ENCODE measurements around the gene AATF.
A peak's percentile ranks its signal among the peaks of the same experiment; 100 is the strongest.

AATF gene

DNA sequence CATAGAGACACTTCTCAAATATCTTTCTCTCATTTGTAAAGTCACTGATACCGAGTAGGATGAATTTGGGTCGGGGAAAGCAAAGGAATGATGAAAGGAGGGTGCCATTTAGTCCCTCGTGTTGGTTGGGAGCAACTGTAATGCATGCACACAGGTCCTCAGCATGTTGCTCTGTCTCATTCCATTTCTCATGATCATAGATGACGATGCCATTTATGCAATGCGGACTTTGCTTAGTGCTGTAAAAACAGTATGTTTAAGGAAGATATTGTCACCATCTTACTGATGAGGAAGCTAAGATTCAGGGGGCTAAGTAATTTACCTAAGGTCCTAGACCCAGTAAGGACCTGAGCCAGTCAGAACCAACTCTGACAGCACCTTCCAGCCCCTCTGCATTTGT is 100.1 kb downstream of the AATF start:
- Histone ChIP-seq H2BK15ac (replicated peaks; ENCODE audit: low read depth) (no peak overlapping the region), H3K27me3 (ENCODE audit: insufficient read depth, low read length, poor library complexity) (no peaks in the 10 kb centered on the region), H4K5ac (ENCODE audit: low read length) (no peak overlapping the region), H3K4ac (ENCODE audit: low read depth, low read length) (no peak overlapping the region), H3K27ac (ENCODE audit: low read depth, low read length) (no peak overlapping the region), H2BK5ac (ENCODE audit: low read length) (no peak overlapping the region), H3K79me1 (ENCODE audit: low read length) (no peaks in the 10 kb centered on the region), H3K4me3 (ENCODE audit: low read length) (no peak overlapping the region), H3K23ac (ENCODE audit: low read length) (no peak overlapping the region), H3K56ac (ENCODE audit: low read length) (no peak overlapping the region), H4K8ac (ENCODE audit: low read depth, low read length) (no peak overlapping the region), H3K4me2 (ENCODE audit: low read length) (no peak overlapping the region), H2BK120ac (ENCODE audit: low read depth, low read length) (no peak overlapping the region), H2AK5ac (ENCODE audit: low read length) (no peak overlapping the region), H3K36me3 (ENCODE audit: control insufficient read depth, insufficient read depth, low read length) (no peaks in the 10 kb centered on the region), H3K9ac (ENCODE audit: low read length) (no peak overlapping the region), H3K79me2 (ENCODE audit: control insufficient read depth, insufficient read depth, low read length) (no peaks in the 10 kb centered on the region), H3K18ac (ENCODE audit: low read length) (no peak overlapping the region), H3K4me1 (ENCODE audit: control insufficient read depth, low read depth, low read length) (no peaks in the 10 kb centered on the region)
- DNase-seq: no peak
- WGBS (ENCODE audit: extremely low coverage, insufficient coverage, low lambda C conversion rate): no CpG with 5 or more reads among the region's 5 CpGs

DNA sequence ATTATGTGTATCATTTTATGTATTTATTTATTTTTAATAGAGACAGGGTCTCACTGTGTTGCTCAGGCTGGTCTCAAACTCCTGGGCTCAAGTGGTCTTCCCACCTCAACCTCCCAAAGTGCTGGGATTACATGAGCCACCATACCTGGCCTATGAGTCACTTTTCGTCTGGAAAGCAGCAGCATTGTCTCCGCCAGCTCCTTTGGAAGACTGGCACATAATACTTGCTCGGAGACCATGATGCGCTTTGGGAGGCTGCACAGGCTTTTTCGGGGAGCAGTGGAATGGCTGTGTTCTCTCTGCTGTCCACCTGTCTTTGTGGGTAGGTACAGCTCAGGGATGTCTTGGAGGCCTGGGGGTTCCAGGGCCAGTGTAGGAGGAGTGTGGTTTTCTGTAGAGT is 102.2 kb downstream of the AATF start:
- Histone ChIP-seq H3K9ac (ENCODE audit: low read length) (no peak overlapping the region), H3K36me3 (ENCODE audit: control insufficient read depth, insufficient read depth, low read length) (peaks cover 1% of the 10 kb centered on the region), H3K79me2 (ENCODE audit: control insufficient read depth, insufficient read depth, low read length) (no peaks in the 10 kb centered on the region), H3K27ac (ENCODE audit: low read depth, low read length) (no peak overlapping the region), H3K4ac (ENCODE audit: low read depth, low read length) (no peak overlapping the region), H3K4me3 (ENCODE audit: low read length) (no peak overlapping the region), H2BK120ac (ENCODE audit: low read depth, low read length) (no peak overlapping the region), H3K23ac (ENCODE audit: low read length) (no peak overlapping the region), H2AK5ac (ENCODE audit: low read length) (no peak overlapping the region), H3K4me1 (ENCODE audit: control insufficient read depth, low read depth, low read length) (no peaks in the 10 kb centered on the region), H2BK15ac (replicated peaks; ENCODE audit: low read depth) (no peak overlapping the region), H3K79me1 (ENCODE audit: low read length) (no peaks in the 10 kb centered on the region), H3K18ac (ENCODE audit: low read length) (no peak overlapping the region), H4K5ac (ENCODE audit: low read length) (no peak overlapping the region), H4K8ac (ENCODE audit: low read depth, low read length) (no peak overlapping the region), H3K56ac (ENCODE audit: low read length) (no peak overlapping the region), H3K4me2 (ENCODE audit: low read length) (no peak overlapping the region), H3K27me3 (ENCODE audit: insufficient read depth, low read length, poor library complexity) (no peaks in the 10 kb centered on the region), H2BK5ac (ENCODE audit: low read length) (no peak overlapping the region)
- DNase-seq: peak; percentile 79
- no CpG with 5 or more reads among the region's 5 CpGs for WGBS (ENCODE audit: extremely low coverage, insufficient coverage, low lambda C conversion rate)

DNA sequence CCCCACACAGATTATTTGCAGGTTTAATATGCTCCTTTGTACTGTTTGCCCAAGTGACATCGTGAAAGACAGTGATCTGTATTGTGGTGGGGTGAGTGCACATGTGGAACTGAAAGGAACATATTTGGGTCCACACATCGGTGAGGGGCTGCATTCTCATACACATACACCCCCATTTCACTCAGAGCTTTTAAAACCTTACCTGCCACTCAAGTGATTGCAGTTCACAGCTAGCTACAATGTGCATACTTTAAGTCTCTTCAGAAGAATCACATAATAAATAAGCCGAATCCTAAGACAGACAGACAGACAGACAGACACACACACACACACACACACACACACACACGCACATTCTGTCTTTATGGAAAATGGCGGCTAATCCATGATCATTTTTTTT is 102.6 kb downstream of the AATF start:
- H3K4me3 ChIP-seq (ENCODE audit: low read length): no peak overlapping the region
- no peak overlapping the region for H3K18ac ChIP-seq (ENCODE audit: low read length)
- no peak overlapping the region for H3K56ac ChIP-seq (ENCODE audit: low read length)
- no peak overlapping the region for H4K5ac ChIP-seq (ENCODE audit: low read length)
- no peaks in the 10 kb centered on the region for H3K79me2 ChIP-seq (ENCODE audit: control insufficient read depth, insufficient read depth, low read length)
- H4K8ac ChIP-seq (ENCODE audit: low read depth, low read length): no peak overlapping the region
- H3K27me3 ChIP-seq (ENCODE audit: insufficient read depth, low read length, poor library complexity): no peaks in the 10 kb centered on the region
- H3K79me1 ChIP-seq (ENCODE audit: low read length): no peaks in the 10 kb centered on the region
- H3K4ac ChIP-seq (ENCODE audit: low read depth, low read length): no peak overlapping the region
- H3K27ac ChIP-seq (ENCODE audit: low read depth, low read length): no peak overlapping the region
- no peak overlapping the region for H3K23ac ChIP-seq (ENCODE audit: low read length)
- no peak overlapping the region for H3K4me2 ChIP-seq (ENCODE audit: low read length)
- no peak for DNase-seq
- H2BK5ac ChIP-seq (ENCODE audit: low read length): no peak overlapping the region
- no CpG with 5 or more reads among the region's 5 CpGs for WGBS (ENCODE audit: extremely low coverage, insufficient coverage, low lambda C conversion rate)
- no peak overlapping the region for H2BK120ac ChIP-seq (ENCODE audit: low read depth, low read length)
- H2BK15ac ChIP-seq (replicated peaks; ENCODE audit: low read depth): no peak overlapping the region
- no peaks in the 10 kb centered on the region for H3K4me1 ChIP-seq (ENCODE audit: control insufficient read depth, low read depth, low read length)
- peaks cover 1% of the 10 kb centered on the region for H3K36me3 ChIP-seq (ENCODE audit: control insufficient read depth, insufficient read depth, low read length)
- H2AK5ac ChIP-seq (ENCODE audit: low read length): no peak overlapping the region
- H3K9ac ChIP-seq (ENCODE audit: low read length): no peak overlapping the region

DNA sequence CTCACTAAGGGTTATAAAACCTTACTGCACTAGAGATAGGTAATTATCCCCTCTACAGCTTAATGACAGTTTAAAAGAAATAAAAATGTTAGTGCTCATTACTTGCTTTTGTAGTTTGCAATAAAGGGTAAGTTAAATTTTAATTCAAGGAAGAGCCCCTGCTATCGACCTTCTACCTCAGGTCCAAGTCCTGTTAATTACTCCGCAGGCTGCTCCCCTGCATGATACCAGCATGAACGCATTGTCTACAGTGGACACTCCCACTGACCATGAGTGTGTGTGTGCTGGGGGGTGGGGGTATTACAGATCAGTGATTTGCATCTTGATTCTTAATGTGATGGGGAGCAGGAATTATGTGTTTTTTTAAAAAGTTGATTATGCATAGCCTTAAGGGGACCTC is 103.1 kb downstream of the AATF start:
- no peaks in the 10 kb centered on the region for H3K79me2 ChIP-seq (ENCODE audit: control insufficient read depth, insufficient read depth, low read length)
- H3K23ac ChIP-seq (ENCODE audit: low read length): no peak overlapping the region
- H3K4me3 ChIP-seq (ENCODE audit: low read length): no peak overlapping the region

GRCh38 chr17:37052450-37052849 is 103.7 kb downstream of the AATF start:
- no peaks in the 10 kb centered on the region for H3K4me1 ChIP-seq (ENCODE audit: control insufficient read depth, low read depth, low read length)
- no peak overlapping the region for H2BK5ac ChIP-seq (ENCODE audit: low read length)
- no CpG with 5 or more reads among the region's 6 CpGs for WGBS (ENCODE audit: extremely low coverage, insufficient coverage, low lambda C conversion rate)
- H2AK5ac ChIP-seq (ENCODE audit: low read length): no peak overlapping the region
- H3K27me3 ChIP-seq (ENCODE audit: insufficient read depth, low read length, poor library complexity): no peaks in the 10 kb centered on the region
- no peak overlapping the region for H3K4ac ChIP-seq (ENCODE audit: low read depth, low read length)
- H4K5ac ChIP-seq (ENCODE audit: low read length): no peak overlapping the region
- no peaks in the 10 kb centered on the region for H3K79me1 ChIP-seq (ENCODE audit: low read length)
- H3K56ac ChIP-seq (ENCODE audit: low read length): no peak overlapping the region
- no peak overlapping the region for H3K4me2 ChIP-seq (ENCODE audit: low read length)
- no peak overlapping the region for H3K23ac ChIP-seq (ENCODE audit: low read length)
- H3K4me3 ChIP-seq (ENCODE audit: low read length): no peak overlapping the region
- H3K27ac ChIP-seq (ENCODE audit: low read depth, low read length): no peak overlapping the region
- H3K79me2 ChIP-seq (ENCODE audit: control insufficient read depth, insufficient read depth, low read length): no peaks in the 10 kb centered on the region
- no peak overlapping the region for H3K9ac ChIP-seq (ENCODE audit: low read length)
- no peak overlapping the region for H4K8ac ChIP-seq (ENCODE audit: low read depth, low read length)
- no peak overlapping the region for H2BK120ac ChIP-seq (ENCODE audit: low read depth, low read length)
- H2BK15ac ChIP-seq (replicated peaks; ENCODE audit: low read depth): no peak overlapping the region
- no peak overlapping the region for H3K18ac ChIP-seq (ENCODE audit: low read length)
- DNase-seq: no peak
- peaks cover 3% of the 10 kb centered on the region for H3K36me3 ChIP-seq (ENCODE audit: control insufficient read depth, insufficient read depth, low read length)

More for the DNA sequence above, 103.1 kb downstream of the AATF start:
- Histone ChIP-seq H3K56ac (ENCODE audit: low read length) (no peak overlapping the region), H3K9ac (ENCODE audit: low read length) (no peak overlapping the region), H3K4ac (ENCODE audit: low read depth, low read length) (no peak overlapping the region), H3K27me3 (ENCODE audit: insufficient read depth, low read length, poor library complexity) (no peaks in the 10 kb centered on the region), H2BK5ac (ENCODE audit: low read length) (no peak overlapping the region), H3K4me2 (ENCODE audit: low read length) (no peak overlapping the region), H4K5ac (ENCODE audit: low read length) (no peak overlapping the region), H3K36me3 (ENCODE audit: control insufficient read depth, insufficient read depth, low read length) (peaks cover 2% of the 10 kb centered on the region), H2BK120ac (ENCODE audit: low read depth, low read length) (no peak overlapping the region), H4K8ac (ENCODE audit: low read depth, low read length) (no peak overlapping the region), H2BK15ac (replicated peaks; ENCODE audit: low read depth) (no peak overlapping the region), H3K4me1 (ENCODE audit: control insufficient read depth, low read depth, low read length) (no peaks in the 10 kb centered on the region), H3K18ac (ENCODE audit: low read length) (no peak overlapping the region), H3K79me1 (ENCODE audit: low read length) (no peaks in the 10 kb centered on the region), H3K27ac (ENCODE audit: low read depth, low read length) (no peak overlapping the region), H2AK5ac (ENCODE audit: low read length) (no peak overlapping the region)
- WGBS (ENCODE audit: extremely low coverage, insufficient coverage, low lambda C conversion rate): no CpG with 5 or more reads among the region's 3 CpGs
- no peak for DNase-seq

DNA sequence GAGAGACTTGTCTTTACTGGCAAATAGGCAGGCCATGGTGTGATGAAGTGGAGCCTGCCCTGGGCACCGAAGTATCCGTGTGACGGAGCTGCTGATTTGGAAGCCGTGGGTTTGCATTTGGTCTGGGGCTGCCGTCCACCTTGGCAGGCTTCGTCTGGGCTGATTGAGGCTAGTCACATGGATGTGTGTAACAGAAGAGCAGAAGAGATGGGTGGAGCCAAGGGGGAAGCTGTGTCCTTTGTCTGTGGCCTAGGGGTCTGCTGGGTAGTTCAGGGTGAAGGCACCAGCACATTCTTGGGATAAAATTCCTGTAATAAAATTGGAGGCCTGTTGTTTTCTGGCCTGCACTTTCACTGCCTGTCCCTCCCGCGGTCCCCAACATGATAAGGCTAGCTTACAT is 106.1 kb downstream of the AATF start:
- Histone ChIP-seq H2BK15ac (replicated peaks; ENCODE audit: low read depth) (no peak overlapping the region), H3K4me1 (ENCODE audit: control insufficient read depth, low read depth, low read length) (no peaks in the 10 kb centered on the region), H3K36me3 (ENCODE audit: control insufficient read depth, insufficient read depth, low read length) (peaks cover 5% of the 10 kb centered on the region), H3K4ac (ENCODE audit: low read depth, low read length) (no peak overlapping the region), H3K4me2 (ENCODE audit: low read length) (no peak overlapping the region), H2AK5ac (ENCODE audit: low read length) (no peak overlapping the region), H4K8ac (ENCODE audit: low read depth, low read length) (no peak overlapping the region), H3K9ac (ENCODE audit: low read length) (no peak overlapping the region), H2BK120ac (ENCODE audit: low read depth, low read length) (no peak overlapping the region), H4K5ac (ENCODE audit: low read length) (no peak overlapping the region), H3K4me3 (ENCODE audit: low read length) (no peak overlapping the region), H3K79me2 (ENCODE audit: control insufficient read depth, insufficient read depth, low read length) (no peaks in the 10 kb centered on the region), H3K56ac (ENCODE audit: low read length) (no peak overlapping the region), H3K79me1 (ENCODE audit: low read length) (no peaks in the 10 kb centered on the region), H2BK5ac (ENCODE audit: low read length) (no peak overlapping the region), H3K18ac (ENCODE audit: low read length) (no peak overlapping the region), H3K23ac (ENCODE audit: low read length) (no peak overlapping the region), H3K27me3 (ENCODE audit: insufficient read depth, low read length, poor library complexity) (no peaks in the 10 kb centered on the region), H3K27ac (ENCODE audit: low read depth, low read length) (no peak overlapping the region)
- no CpG with 5 or more reads among the region's 8 CpGs for WGBS (ENCODE audit: extremely low coverage, insufficient coverage, low lambda C conversion rate)
- no peak for DNase-seq

All from mesendoderm (in vitro differentiated cells).